NCI-H510A (cell line): ENCODE results near the gene OTOG.

Experiments used
- DNase-seq: peaks from one replicate; lab custom pipeline; 2025; lab: John Stamatoyannopoulos, UW

OTOG gene

GRCh38 chr11:17651681-17652080, 104.6 kb downstream of the OTOG start:
- DNase-seq, result no peak

GRCh38 chr11:17652556-17652955, 105.5 kb downstream of the OTOG start:
- DNase-seq, result no peak

DNA sequence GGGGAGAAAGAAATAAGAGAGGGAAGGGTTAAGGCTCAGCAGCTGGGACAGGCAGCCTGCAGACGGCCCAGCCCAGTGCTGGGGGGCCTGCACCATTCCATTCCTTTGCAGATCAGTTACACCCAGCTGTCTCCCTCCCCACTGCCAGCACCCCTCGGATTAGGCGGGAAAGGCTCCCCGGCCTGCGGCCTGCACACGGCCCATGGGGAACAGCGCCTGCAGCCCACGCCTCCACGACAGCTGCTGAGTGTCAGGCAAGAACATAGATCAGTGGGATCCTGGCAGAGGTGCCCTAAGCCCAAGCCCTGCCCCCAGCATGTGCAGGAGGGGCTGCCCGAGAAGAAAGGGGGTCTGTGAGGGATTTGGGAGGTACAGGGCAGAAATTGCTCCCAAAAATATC, 106.6 kb downstream of the OTOG start:
- no peak for DNase-seq

DNA sequence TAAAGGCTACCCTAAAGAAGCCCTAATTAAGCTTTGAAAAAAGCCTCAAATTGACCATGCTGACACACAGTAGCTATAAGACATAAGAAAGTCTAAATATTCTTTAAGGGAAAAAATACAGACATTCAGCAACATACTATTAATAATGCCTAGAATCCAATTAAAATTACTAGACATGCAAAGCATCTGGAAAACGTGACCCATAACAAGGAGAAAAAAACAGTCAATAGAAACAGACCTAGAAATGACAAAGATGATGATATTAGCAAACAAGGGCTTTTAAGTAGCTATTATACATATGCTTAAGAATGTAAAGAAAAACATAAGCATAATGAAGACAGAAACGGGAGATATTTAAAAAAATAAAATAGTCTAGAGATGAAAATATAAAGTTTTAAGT, 108.6 kb downstream of the OTOG start:
- DNase-seq, result no peak

DNA sequence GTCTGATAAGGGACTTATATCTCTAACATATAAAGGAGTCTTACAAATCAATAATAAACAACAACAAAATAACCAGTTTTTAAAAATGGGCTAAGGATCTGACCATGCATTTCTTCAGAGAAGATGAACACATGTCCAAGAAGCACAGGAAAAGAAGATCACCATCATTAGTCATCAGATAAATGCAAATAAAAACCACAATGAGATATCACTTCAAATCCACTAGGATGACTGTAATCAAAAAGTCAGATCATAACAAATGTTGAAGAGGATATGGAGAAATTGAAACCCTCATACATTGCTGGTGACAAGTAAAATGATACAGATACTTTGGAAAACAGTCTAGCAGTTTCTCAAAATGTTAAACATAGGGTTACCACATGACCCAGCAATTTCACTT, 111.2 kb downstream of the OTOG start:
- no peak for DNase-seq

DNA sequence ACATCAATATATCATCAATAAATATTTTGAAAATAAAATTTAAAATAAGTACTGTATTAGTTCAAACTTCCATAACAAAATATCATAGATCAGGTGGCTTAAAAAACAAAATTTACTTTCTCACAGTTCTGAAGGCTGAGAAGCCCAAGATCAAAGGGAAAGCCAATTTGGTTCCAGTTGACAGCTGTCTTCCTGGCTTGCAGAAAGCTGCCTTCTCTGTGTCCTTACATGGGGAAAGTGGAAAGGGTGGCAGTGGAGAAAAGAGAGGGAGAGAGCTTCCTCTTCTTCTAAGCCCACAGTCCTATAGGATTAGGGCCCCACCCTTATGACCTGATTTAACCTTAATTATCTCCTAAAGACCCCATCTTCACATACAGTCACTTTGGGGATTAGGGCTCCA, 121.1 kb downstream of the OTOG start:
- no peak for DNase-seq

DNA sequence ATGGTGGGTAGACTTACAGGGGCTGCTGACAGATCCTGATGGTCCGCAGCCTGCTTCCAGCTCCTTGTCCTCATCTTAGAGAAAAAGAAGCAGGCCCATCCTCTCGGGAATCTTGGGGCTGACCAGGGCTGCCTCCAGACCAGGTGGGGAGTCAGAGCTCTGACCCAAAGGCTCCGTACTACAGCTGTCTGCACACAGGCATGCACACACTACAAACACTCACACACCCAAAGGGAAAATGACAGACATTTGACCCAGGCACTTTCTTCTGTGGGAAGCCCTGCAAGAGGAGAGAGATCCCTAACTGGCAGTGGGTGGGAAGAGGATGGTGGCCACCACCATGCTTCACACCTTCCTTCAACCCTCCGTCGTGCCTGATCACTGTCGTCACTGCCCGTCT, 125.4 kb downstream of the OTOG start:
- DNase-seq, result no peak

DNA sequence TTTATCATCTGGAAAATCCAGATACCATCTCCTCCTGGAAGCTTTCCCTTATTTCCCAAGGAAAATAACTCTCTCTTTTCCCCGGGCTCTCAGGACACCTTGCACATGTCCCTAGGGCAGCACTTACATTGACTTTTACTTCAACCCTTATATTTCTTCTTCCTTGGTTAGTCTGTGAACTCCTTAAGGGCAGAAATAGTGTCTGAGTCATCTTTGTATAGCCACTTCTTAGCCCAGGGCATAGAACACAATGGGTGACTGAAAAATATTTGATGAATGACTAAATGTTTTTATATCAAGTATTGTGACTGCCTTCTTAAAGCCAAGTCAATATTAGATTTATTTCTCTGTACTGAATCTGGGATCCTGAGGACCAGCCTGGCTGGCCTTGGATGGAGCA, 126.9 kb downstream of the OTOG start:
- no peak for DNase-seq

DNA sequence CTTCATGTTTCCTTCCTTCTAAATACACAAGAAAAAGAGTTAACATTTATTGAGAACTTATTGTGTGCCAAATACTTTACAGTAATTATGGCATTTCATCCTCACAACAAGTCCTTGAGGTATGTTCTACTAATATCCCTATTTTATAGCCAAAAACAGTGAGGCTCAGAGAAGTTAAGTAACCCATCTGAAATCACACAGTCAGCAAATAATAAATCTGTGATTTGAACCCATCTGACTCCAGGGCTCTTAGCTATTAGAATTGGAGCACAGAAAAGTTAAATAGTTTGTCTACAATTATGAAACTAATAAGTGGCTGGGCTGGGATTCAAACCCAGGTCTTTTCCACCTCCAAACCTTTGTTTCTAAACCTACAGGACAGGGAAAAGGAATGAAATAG, 135.8 kb downstream of the OTOG start:
- DNase-seq, result no peak

DNA sequence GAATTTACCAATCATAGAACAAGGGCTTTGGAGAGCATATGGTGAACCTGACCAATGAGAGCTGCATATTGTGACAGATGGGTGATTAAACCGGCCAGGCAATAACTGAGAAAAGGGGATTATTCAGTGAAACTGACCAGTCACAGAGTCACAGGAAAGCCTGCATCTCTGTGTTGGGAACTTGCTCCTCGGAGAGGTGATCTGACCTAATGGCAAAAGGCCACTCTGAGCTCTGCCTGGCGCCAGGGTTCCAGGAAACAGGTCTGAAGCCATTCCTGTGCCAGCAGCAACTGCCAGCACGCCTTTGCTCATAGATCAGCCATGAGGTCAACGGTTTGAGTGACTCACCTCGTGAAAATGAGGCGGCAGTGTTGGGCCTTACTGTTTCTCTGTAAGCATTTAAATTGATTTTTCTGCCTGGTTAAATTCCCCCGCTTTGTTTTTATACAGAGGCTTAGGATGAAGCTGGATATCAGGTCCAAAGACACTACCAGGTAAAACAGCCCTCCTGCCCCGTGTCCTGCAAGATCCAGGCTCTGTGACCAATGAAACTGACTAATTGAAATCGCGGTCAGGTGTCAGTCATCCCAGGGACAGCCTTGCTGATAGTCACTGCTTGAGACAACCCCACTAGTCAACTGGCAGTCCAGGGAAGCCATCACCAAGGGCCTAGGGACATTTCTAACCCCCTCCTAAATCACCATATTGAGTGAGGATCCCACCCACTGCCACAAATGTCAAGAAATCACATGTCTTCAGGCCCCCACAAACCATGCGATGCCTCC, 136.5 kb downstream of the OTOG start:
- DNase-seq, result no peak

DNA sequence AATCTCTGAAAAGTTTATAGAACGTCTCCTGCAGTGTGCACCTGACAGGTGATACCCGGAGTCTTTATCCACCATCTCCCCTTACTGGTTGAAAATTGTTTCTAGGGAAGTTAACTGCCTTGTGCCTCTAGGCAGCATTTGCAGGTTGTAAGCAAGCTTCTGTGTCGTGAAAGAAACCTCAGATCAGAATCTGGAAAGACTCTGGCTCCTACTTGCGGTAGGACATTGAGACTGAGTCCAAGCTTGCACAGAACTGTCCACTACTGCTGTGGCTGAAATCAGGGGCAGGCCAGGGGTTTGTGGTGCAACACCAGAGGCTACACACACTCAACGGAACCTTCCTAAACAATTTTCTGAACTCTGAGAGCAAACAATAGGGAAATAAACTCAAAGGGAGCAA, 137.5 kb downstream of the OTOG start:
- DNase-seq, result no peak

GRCh38 chr11:17686231-17686980, 139.3 kb downstream of the OTOG start:
- no peak for DNase-seq

- no peak for DNase-seq
Measured at GRCh38 chr11:17687946-17688670, 141.0 kb downstream of the OTOG start.

DNA sequence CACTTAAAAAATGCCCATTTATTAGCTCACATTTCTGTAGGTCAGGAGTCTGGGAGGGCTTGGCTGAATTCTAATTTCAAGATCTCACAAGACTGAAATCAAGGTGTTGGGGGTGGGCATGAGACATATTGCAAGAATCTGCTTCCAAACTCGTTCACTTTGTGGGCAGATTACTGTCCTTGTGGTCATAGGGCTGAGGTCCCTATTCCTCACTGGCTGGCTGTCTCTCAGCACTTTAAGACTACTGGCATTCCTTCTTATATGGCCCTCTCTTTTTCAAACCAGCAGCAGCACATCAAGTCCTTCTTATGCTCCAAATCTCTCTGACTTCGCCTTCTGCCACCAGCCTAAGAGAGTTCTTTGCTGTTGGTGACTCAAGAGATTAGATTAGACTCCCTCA, 144.5 kb downstream of the OTOG start:
- no peak for DNase-seq

DNA sequence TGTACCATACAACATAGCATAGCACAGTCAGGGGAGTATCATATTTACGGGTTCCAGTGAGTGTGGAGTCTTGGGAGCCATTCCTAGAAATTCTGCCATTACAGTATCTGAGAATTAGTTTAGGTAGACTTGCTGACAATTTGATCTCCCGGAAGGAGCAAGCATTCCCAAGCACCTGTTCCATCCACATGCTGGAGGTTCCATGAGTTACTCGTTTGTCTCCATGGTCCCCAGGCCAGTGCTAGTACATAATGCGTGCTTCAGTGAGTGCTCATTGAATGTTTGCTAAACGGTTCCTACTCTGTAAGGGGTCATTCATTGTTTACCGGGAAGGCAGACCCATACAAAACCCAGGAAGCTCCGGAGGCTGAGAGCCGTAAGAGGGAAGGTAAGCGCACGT, 144.9 kb downstream of the OTOG start:
- DNase-seq, result no peak

- no peak for DNase-seq
Measured at GRCh38 chr11:17692931-17693330, 145.9 kb downstream of the OTOG start.

- DNase-seq, result no peak
Measured at GRCh38 chr11:17693531-17693930, 146.5 kb downstream of the OTOG start.

DNA sequence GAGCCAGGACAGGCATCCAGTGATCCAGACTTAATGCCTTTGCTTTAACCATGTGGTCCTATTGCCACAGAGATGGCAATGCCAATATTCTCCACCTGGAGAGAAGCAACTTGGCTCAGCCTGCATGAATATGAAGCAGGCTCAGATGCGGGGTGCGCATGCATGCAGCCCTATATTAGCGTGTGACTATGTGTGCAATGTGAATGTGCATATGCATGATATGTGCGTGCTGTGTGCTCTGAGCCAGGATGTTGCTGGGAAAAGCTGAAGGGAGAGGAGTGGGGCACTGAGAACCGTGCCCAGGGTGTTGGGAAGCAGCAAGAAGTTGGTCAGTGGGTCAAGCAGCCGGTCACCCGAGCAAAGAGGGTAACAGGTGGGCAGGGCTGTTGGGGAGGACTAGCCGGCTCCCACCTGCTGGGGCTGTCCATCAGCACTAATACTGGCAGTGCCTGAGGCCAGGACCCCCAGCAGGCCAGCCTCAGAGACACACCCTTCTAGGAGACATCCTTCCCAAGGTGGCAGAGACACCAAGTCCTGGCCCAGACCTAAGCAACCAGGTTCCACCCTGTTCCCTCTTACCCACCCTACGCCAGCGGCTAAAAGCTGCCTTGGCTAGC, 147.5 kb downstream of the OTOG start:
- DNase-seq, result no peak

- DNase-seq, result no peak
Measured at GRCh38 chr11:17695454-17696441, 148.7 kb downstream of the OTOG start.

DNA sequence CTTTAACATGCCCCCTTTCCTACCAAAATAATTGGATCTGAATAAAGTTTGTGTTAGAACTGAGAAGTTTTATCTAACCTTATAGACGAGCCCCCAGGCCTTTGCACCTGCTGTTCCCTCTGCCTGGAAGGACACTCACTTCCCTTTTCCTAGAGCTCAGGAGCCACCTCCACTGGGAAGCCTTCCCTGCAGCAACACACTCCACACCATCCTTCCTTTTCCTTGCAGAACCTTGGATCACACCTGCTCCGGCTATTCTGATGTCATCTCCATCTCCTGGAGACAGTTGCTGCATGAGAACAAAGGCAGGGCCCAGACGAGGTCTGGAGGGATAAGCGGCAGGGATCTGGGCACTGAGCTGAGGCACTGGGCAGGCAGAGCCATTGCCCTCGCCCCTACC, 149.7 kb downstream of the OTOG start:
- no peak for DNase-seq
